ENCODE results near the gene NTNG1.
"Not testable (repeated sequence)": the region's sequence is repeated elsewhere in the genome, so short reads cannot be mapped to it uniquely, and the experiment has no call there.

The NTNG1 gene

DNA sequence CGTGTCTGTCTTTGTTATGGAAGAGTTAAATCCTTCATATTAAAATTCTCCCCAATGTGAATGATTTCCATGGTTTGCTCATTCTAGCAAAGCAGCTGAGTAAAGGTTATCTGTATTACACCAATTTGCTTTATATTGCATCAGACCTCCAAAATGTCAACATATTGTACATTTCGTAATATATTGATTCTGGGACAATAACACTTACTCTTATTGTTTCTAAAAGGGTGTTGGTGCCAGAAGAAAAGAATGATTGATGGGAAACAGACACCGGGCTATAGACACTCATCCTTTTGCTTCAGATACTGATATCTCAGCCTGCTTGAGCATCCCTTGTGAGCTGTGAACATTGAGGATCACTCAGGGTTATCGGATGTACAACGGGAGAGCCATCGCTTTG lies 7.0 kb downstream of the NTNG1 start:
- no peak for DNase-seq

DNA sequence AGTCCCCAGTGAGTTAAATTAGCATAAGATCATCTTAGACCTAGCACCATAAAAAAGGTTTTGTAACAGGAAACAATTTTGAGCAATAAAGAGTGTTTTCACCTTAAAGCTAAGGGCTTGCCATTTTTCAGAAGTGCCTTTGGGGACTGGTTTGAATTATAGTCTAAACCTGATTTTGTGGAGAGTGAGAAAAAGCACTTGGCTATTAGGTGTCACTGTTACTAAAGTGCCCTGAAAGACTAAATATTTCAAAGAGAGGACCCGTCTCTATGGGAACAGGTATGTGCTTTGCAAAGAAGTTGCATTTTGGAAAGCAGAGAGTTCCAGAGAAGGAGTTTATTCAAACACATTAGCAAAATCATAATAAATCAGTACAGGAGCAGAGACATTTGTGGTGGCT lies 9.1 kb downstream of the NTNG1 start:
- DNase-seq, result no peak

DNA sequence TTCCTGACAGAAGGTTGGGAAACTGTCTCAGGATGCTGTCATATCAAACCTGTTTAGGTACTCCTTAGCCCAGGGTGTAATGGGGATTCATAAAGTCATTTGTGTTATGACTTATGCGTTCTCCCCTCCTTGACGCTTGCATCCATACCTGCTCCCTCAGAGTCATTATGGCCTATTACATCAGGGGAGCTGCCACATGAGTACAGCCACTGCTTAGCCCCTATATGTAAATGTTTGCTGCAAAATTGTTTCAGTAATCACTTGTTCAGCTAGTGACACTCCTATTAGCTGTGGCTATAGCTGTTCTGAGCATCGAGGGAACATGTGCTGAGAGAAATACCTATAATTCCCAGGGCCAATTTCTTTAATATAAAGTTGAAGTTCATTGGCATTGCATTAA lies 10.5 kb downstream of the NTNG1 start:
- DNase-seq, result no peak

DNA sequence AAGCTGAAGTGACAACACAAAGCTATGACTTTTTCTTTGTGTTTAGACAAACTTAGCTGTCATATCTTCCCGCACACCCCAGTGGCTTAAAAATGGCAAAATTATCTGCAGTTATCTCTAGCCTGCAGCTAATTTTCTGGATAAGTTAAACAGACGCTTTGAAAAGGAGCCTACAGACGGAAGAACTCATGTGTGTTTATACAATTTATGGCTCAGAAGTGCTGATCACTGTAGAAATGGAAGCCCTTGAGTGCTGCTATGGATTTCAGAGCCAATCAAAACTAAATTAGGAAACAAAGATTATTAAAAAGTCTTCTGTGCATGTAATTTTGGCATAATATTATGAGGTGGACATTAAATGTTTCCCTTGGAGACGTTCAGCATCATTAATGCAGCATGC lies 11.6 kb downstream of the NTNG1 start:
- no peak for DNase-seq

DNA sequence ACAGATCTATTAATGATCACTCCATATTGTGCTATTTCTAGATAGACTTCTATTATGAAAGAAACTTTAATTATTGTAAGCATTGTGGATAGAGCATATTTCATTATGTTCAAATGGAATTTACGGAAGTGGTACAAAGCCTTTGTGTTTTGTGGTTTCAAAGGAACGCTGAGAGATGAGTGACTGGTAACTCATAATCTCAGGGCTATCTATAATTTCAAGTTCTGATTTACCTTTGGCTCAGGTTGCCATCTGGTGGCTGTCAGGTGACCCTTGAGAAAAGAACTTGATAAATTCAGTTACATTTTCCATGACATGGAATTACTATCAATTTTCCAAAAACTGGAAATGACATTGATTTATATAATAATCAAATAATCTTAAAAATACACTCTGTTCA lies 12.2 kb downstream of the NTNG1 start:
- no peak for DNase-seq

DNA sequence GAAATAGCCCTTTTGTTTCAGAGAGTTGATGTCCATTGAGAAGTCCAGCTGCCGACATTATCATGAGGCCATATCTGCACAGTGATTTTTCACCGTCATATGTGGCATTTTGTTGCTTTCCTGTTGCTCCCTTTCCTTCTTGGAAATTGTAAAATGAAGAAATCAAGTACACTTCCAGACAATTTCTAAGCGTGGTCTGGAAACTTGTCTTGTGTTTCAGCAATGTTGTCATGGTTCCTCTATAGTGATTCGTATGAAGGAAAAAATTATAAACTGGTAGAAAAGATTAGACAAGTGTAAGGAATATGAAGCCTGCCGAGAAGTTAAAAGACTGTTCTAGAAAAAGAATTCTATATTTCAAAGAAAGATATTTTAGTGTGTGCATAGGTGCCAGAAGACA lies 17.7 kb downstream of the NTNG1 start:
- DNase-seq, result no peak

DNA sequence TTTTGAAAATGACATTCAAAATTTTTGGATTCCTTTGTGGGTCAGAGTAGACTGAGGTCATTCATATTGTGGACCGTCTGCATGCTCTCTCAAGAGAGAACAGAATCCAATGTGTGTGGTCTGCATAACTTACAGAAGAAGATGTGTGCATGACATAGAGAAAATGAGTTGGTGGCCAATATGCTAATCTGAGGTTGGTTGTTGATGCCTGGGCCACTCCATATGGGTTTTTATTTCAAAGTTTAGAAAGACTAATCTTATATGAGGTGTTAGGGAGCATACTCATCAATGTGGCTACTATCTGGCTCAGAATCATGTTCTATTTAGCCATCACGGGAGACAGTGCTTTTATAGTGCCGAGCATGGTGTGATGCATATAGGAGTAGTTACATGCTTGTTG lies 18.2 kb downstream of the NTNG1 start:
- DNase-seq, result no peak

DNA sequence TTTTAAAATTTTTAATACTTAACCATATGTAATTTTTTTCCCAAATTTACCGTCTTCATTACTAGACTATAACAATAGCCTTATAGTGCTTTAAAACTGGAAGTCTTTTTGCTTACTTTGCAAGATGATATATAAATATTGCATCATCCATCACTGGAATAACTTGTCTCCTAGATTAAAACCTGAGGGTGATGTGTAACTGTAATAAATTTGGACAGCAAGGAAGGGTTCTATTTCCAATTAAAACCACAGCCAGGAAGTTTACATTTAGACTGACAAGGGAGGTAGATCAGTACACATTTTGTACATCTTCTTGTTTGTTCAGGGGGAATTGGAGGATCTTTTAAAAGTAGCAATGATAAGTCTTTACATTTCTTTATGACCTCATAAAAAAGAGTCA lies 21.9 kb downstream of the NTNG1 start:
- DNase-seq, result no peak

DNA sequence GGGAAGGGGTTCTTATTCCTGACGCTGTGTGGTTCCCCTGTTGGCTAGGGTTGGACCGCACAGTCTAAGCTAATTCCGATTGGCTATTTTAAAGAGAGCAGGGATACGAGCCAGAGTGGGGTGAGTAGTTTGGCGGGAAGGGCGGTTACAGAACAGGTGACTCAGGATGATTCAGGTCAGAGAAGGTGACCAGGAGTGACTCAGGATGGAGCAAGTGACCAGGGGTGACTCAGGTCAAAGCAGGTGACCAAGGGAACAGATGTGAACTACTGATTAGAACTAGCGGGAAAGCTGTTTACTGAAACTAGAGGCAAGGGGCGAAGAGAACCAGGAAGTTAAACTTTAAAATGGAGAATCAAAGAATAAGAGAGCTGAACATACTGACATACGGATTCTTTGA lies 24.1 kb downstream of the NTNG1 start:
- not testable (repeated sequence) for DNase-seq

DNA sequence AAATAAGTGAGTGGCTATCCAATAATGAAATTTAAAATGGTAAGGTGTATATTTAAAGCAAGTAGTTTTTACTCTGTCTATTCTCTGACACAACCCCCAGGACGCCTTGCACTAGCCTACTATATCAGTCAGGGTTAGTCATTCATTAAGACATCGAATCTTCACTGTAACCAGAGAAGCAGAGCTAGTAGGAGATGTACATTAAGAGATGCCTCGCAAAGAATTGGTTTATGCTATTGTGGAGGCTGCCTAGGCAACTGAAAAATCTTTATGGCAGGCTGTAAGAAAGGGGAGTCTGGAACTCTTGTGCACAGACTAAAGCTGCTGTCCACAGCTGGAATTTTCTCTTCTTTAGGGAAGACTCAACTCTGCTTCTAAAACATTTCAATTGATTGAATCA lies 28.8 kb downstream of the NTNG1 start:
- no peak for DNase-seq

DNA sequence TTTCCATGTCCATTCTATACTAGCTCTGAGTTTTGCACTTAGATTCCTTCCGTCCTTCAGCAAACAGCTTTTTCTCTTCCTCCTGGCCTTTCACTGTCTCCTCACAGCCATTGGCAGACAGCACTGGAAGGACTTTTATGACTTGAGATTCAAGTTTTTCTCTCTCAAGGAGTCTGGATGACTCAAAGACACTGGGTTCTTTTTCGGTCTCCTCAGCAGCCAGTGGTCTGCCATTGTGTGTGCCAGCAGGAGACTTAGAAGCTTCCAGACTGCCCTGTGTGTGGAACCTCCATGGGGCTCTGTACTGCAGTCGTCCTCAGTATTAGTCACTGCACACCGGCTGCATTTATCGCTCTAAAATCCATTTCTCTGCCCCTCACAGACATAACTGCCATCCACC lies 30.5 kb downstream of the NTNG1 start:
- no peak for DNase-seq

DNA sequence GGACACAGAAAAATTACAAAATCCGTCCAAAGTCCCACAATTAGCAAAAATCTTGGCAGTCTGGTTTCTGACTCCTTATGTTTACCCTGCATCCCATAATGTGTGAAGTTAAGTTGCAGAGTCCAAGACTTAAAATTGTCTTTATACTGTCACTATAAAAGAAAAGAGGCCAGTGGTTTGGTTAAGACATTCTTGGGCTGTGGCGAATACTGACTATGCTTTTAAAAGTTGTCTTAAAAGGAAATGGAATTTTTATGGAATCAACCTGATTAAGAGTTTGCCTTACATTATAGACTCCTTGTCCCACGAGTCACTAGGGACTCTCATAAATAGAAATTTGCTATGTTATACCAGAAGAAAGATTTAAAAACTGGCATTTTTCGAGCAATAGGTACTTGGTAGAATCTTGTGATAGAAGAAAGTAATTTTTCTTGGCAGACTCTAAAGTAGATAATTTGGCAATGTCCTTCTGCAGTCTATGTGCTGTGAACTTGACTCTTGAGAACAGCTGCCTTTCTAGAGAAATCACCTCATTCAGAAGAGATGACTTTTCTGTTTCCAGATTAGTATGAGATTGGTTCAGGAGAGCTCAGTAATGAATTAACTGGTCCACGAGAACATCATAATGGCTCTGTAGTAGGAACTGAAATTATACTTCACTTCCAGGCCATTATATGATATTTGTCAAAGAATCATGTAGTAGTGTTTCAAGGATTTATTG lies 31.8 kb downstream of the NTNG1 start:
- no peak for DNase-seq

DNA sequence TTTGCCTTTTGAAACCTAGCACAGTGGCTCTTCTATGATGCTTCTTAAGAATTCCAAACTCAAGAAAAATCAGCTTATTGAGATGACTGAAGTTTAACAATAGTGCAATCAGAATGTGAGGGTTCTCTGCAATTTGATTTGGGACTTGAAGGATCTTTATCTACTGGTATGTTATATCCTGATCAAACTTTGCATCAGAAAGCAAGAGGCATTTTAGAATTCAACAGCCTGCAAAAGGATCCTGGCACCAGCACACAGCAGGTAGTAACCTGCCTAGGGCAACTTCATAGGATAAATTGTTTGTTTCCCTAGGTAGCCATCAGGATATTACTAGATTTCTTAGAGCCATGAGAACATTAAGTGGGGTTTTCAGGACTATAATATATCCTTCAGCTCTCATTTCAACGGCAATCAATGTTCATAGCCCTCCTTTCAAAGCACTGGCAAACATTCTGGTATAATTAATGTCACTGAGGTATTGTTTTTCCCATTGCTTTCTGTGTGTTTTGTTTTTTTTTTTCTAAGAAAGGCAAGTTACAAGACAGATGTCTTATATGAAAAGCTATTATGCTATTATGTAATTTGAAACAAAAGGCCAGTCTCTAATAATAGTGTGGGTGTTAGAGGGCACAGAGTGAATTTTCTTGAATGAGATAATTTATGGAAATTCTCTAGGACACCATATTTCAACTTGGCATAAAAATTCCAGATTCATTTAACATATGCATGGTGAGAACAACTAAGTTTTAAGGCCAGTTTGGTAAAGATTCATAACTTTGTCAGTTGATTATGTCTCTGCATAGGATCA lies 34.5 kb downstream of the NTNG1 start:
- DNase-seq, result no peak

DNA sequence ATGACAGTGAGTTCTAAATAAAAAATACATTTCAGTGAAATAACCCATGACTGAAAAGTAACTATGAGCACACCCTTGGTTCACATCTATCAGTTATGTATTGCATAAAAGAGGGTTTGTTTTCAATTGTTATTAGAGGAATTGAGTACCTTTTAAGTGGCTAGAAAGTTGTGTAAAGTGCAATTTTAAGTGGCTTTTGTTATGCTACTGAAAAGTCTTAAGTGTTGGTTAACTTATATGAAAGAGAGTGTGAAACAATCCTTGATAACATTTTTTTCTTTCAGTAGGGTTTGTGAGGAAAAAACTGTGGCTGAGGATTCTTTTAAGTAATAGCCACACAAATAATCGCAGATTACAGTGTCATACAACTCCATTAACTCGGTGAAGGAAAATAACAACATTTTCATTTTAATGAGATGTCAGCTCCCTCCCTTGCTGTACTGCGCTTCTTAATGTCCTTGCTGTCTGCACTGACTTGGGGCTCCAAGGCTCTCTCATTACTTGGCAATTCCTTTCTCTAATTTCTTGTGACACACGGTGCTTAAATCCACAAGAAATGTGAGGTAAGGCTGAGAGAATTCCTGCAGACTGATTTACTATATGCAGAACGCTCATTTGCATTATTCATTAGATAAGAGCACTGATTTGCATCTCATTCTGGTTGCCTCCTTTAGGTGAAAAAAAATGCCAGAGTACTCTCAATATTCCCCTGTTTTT lies 40.6 kb downstream of the NTNG1 start:
- no peak for DNase-seq

DNA sequence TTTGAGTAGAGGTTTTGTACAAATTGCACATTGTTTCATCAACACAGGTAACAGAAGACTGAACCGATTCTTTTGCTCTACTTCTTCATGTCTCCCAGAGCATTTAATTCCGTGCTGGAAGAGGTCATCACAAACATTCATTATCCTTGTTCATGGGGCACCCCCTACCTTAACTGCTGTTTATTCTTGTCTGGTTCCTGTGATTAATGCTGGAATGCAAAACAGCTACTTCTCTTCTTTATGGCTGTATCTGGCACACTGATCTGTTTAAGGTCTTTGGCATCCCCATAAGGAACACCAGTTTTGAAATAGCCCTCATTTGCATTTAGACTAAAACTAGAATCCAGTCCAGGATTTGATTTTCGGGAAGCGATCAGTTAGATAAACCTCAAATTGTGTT lies 42.2 kb downstream of the NTNG1 start:
- DNase-seq, result no peak

DNA sequence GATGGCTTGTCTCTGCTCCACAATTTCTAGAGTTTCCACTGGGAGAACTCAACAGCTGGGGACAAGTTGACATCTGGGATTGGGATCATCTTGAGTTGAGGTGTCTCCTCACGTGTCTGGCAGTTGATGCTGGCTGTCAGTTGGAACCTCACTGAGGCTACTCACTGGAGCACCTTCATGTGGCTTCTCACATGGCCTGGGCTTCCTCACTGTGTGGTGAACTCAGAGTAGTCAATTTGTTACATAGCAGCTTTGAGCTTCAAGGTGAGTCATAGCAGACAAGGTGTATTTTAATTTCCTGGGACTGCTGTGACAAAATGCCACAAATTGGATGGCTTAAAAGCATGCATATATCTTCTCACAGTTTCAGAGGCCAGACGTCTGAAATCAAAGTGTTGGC lies 44.0 kb downstream of the NTNG1 start:
- DNase-seq, result no peak

DNA sequence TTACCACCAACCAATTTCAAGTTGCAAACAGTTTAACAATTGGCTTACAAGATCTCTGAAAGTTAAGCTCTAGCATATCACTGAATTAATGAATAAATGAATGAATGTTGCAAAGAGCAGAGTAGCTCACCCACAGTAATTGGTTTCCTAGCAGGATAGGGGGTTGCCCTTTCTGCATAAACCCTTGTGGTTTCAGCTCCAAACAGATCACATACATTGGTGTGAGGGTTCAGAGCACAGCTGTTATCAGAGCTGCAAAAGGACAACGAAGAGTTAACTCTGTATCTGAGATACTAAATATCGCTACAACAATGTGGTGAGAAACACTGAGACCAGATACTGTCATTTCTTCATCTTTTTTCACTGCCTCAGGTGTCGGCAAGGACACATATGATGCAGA lies 46.6 kb downstream of the NTNG1 start:
- no peak for DNase-seq

DNA sequence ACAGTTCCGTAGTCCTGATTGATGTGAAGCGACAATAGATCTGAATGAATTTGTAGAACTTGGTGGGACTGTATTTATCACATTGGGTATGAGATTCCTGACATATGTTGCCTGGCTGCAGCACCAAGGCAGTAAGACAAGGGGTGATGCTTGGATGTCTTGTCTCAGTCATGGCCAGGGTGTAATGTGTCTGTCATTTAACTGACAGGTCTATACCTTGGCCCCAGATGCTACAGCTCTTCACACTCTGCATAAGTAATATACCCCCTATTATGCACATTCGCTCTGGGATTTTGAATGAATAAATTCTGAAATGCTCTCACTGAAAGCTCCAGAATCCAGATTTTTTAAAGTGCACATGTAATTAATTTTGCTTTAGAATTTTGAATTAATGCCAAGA lies 47.3 kb downstream of the NTNG1 start:
- no peak for DNase-seq

DNA sequence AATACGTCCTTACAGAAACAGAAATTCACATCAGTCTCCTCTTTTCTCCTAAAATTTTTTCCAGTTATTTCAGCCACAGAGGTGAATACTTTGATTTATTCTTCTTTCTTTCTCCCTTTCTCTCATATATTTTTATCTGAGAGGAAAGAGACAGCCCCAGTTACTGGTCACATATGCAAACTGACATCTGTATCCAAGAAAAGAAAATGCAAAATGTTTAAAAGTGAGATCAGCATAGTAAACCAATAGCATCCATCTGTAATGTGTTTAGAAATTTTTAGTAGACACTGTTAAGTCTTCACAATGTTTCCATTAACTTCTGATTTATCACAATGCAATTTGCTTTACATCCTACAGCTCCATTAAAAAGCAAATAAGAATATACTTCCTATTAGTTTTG lies 53.5 kb downstream of the NTNG1 start:
- DNase-seq, result no peak

DNA sequence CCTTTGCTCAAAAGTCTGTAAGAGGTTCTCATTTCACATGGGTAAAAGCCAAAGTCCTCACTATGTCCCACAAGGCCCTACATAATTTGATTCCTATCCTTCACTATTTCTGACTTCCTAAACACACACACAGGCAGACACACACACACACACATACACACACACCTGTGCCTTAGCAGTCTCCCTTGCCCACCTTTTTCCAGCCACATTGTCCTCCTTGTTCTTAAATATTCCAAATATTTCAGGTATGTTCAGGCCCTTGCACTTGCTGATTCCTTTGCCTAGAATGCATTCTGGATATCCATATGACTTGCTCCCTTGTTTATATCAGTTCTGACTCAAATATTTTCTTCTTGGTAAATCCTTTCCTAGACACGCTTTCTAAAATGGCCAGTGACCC lies 54.6 kb downstream of the NTNG1 start:
- no peak for DNase-seq

DNA sequence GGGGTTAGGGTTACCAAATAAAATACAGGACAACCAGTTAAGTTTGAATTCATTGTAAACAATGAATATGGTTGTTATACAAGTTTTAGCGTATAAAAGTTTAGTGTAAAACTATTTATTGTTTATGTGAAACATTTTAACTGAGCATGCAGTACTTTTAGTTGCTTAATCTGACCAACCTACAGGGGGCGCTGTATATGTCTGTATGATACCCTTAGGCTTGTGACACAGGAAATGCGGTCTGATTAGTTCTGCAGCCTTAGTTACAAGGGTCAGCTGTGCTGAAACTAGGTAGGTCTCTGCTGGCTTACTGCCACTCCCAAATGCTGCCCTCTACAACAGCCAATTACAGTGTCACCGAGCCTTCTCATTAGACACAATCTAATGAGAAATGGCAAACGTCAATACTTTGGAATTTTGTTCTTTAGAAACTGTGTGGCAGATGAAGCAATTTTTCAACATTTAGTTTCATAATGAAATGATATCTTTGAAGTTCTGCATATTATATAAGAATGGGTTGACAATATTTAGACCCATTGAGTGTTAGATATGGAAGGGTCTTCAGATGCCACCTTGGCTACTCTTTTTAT lies 56.2 kb downstream of the NTNG1 start:
- no peak for DNase-seq

DNA sequence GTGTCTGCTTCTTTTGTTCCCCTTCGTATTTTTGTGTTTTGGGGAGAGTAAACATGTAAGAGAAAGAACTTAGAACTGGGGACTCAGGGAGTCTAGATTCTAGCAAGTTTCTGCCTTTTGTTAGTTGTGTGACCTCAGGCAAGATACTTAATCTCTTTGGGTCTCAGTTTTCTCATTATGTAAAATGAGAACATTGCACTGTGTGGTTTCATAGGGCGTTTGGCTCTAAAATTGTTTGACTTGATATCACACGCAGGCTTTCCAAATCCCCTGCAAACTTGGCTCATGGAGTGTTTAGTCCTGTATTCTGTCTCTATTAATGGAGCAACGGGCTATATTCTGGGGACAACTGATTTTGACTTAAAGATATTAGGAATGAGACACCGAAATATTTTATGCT lies 57.7 kb downstream of the NTNG1 start:
- no peak for DNase-seq

DNA sequence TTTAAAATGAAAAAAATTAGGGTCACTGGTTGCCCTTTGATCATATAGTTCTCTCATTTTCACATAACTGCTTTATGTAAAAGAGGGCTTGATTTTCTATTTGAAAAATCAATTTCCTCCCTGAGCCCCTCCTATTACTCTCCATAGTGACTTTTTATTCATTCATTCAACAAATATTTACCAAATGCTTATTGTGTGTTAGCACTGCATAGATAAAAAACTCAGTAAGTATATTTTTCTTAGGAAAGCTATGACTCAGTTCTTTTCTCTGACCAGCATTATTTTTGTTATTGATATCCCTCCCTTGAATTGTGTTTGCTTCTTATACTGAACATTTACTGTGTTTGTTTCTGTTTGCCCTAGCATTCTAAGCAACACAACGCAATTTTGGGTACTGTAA lies 59.8 kb downstream of the NTNG1 start:
- DNase-seq, result no peak

DNA sequence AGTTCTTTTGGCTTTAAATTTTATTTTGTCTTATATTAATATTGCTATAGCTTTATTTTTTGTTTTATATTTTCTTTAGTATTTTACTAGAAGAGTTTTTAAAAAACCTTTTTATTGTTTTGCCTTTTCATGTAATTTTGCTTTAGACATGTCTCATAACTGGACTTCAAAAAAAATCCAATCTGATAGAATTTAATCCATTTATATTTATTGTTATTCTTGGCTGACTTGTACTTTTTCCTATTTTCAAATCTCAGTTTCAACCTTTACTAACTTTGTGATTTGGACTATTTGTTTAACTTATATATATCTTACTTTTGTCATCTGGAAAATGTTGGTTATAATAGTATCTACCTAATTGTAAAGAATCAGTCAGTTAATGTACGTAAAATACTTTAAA lies 61.2 kb downstream of the NTNG1 start:
- no peak for DNase-seq
